DLD1 (cell line): ENCODE data around the gene SLC25A24.

Experiments used
- in situ Hi-C: cut with HindIII; loops from 2 replicates; pipeline ENCODE4 v1.10.0; 2017; ENCODE audit warnings: low sequenced_read_pairs

SLC25A24 gene

DNA sequence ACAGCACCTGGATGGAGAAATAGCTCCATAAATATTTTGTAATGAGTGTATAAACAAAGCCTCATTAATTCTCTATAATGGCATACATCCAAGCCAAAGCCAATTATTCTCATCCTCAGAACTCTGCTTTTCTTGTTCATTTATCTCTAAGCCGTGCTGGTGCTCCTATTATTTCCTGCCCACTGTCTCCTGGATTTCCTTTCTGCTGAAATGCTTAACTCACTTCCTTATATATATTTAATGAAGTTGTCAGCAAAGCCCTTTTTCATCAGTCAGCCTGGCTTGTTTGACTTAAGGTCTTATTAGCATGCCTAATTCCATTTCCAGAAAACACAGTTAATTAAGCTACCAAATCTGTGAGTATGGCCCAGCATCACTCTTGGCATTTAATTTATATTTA is 93.4 kb downstream of the SLC25A24 start:
- in situ Hi-C loops = no loop called here

DNA sequence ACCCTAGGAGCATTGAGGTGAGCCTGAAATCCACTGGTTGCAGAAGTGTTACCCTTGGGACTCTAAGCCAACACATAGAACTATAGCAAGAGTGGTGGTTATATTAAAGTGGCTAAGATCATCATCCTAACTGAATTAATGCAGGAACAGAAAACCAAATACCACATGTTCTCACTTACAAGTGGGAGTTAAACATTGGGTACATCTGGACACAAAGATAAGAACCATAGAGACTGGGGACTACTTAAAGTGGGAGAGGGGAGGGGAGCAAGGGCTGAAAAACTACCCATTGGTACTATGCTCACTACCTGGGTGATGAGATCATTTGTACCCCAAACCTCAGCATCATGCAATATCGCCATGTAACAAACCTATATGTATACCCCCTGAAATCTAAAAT is 100.0 kb downstream of the SLC25A24 start:
- in situ Hi-C loops = no loop called here

DNA sequence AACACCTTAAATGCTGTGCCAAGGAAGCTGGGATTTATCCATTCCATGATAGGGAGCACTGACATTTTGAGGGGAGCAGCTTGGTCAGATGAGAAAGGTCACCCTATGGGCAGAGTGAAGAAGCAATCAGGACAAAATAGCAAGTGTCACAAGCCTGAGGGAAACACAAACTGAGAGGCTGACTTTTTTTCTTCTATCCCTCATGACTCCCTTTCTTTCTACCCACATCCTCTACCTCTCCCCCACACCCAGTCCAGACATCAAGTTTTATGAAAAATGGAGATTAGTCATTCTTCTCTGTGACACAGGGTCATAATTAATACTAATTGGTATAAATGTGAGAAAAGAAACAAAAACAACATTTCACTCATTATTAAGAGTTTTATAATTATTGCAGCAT is 103.1 kb downstream of the SLC25A24 start:
- in situ Hi-C loops = no loop called here

DNA sequence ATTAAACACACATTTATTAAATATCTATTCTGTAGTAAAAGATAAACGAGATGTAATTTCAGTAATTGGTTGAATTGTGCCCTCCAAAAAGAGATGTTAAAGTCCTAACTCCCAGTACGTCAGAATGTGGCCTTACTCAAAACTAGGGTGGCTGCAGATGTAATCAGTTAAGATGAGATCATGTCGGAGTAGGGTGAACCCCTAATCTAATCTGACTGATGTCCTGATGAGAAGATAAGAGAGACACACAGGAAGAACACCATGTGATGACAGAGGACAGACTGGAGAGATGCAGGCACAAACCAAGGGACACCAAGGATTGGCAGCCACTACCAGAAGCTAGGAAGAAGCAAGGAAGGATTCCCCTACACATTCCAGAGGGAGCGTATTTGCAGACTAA is 104.1 kb downstream of the SLC25A24 start:
- in situ Hi-C loops = no loop called here

DNA sequence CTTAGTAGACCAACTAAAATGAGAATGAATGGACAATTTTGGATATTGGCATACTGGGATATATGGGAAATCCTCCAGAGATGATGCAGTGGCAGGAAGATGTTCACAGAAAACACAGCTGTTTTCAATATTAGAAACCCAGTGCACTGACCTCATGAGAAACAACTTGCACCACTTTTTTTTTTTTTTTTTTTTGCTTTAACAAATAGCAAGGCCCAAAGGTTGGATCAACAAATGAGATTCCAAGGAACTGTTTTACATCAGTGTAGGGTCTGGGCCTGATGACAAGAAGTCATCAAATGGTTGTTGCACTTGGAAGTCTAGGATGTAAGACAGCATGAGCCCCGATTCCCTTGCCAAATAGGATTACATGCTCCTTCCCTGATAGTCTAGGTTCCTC is 110.7 kb downstream of the SLC25A24 start:
- in situ Hi-C loops = no loop called here

- in situ Hi-C loops = no loop called here
Observed at GRCh38 chr1:108085628-108086027, 114.5 kb downstream of the SLC25A24 start.

- in situ Hi-C loops = no loop called here
Observed at GRCh38 chr1:108084866-108085477, 115.2 kb downstream of the SLC25A24 start.
